Activated T-helper 1 cell treated with anti-CD3 and anti-CD28 coated beads, Interleukin-12 subunit alpha, Interleukin-12 subunit beta, Interleukin-2, Interleukin-4 antibody, amounts not matched to agents 30 ng/mL and 10 ng/mL and 1 ng/mL, durations not matched to agents 14 hours and 24 hours and 36 hours (primary cell): ENCODE data around the gene RASA3. TPM values are rescaled to one million over a fixed set of nuclear protein-coding genes. Genes with fewer than 3 reads are reported as not detected.

Experiments
- DNase-seq: peaks from one replicate; pipeline ENCODE4 v3.0.0; 2021; ENCODE audit warnings: low spot score
- H3K27ac Mint-ChIP-seq: one replicate; pipeline ENCODE4 v1.8.0; 2021; ENCODE audit warnings: mild to moderate bottlenecking, mixed read lengths
- H3K27me3 Mint-ChIP-seq: one replicate; pipeline ENCODE4 v1.8.0; 2022; ENCODE audit warnings: mild to moderate bottlenecking, moderate library complexity, mixed read lengths; ENCODE audit not compliant: insufficient read depth
- H3K36me3 Mint-ChIP-seq: one replicate; pipeline ENCODE4 v1.8.0; 2021; ENCODE audit warnings: low read depth, mixed read lengths
- H3K4me1 Mint-ChIP-seq: one replicate; pipeline ENCODE4 v1.8.0; 2021; ENCODE audit warnings: low read depth, mixed read lengths
- H3K4me3 Mint-ChIP-seq: one replicate; pipeline ENCODE4 v1.8.0; 2021; ENCODE audit warnings: mild to moderate bottlenecking, moderate library complexity, mixed read lengths
- H3K9me3 Mint-ChIP-seq: one replicate; pipeline ENCODE4 v1.8.0; 2021; ENCODE audit warnings: mixed read lengths
- intact Hi-C: fragments of 100-400 bp; cut with micrococcal nuclease; formaldehyde crosslinking; loops from one replicate; pipeline ENCODE4 v1.15.1; 2024
- total RNA-seq: library from RNA; stranded (reverse); gene quantifications from 2 replicates; pipeline ENCODE4 v1.2.3, GENCODE V29; 2022

Gene RASA3
- total RNA-seq, 1 donor from 2014 or later, result 23.5 TPM

DNA sequence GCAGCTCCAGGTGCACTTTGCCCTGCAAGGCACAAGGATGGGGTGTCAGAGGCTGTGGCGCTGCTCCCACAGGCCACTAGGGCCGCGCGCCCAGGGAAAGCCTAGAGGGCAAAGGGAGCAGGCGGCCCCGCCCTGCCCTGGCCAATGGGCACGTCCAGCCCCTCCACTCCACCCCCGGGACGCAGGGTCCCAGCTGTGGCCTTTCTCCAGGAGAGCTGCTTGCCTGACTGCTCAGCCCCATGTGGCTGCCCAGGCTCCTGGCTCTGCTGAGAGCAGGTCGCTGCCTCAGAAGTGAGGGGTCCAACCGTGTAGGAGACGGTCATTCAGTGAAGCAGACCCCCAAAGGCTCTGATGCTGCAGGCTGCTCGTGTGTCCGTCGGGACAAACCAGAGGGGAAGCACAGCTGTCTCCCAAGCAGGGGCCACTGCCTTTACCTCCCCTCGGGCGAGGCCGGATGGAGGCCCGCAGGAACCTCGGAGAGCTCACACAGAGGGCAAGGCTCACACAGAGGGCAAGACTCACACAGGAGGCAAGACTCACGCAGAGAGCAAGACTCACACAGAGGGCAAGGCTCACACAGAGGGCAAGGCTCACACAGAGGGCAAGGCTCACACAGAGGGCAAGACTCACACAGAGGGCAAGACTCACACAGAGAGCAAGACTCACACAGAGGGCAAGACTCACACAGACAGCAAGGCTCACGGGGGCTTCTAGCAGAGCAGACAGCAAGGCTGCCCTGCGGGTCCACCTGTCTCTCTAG is 102.4 kb downstream of the RASA3 start:
- intact Hi-C loops, result no loop called here
- no peak for DNase-seq
- Mint-ChIP-seq H3K4me1 (no peaks in the 10 kb centered on the region), H3K9me3 (no peaks in the 10 kb centered on the region), H3K27ac (no peak overlapping the region), H3K27me3 (no peaks in the 10 kb centered on the region), H3K36me3 (peaks cover 29% of the 10 kb centered on the region), H3K4me3 (no peak overlapping the region)

DNA sequence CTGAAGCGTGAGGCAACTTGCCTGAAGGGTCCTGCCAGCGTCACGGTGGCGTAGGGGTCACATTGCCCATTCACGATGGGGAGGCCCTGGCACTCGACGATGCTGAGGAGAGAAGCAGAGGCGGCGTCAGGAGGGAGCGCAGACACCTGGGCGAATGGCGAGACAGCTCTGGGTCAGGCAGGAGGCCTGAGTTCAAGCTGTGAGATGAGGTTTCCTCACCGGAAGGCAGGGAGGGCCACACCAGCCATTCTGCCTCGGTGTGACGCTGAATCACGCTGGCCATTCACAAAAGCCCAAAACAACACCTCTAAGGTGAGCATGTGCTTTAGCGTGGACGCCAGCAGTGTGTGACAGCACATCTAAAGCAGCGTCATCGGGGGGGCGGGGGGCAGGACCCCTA is 104.6 kb downstream of the RASA3 start:
- Mint-ChIP-seq H3K4me3 (no peak overlapping the region), H3K9me3 (no peaks in the 10 kb centered on the region), H3K27me3 (no peaks in the 10 kb centered on the region), H3K27ac (no peak overlapping the region), H3K36me3 (peaks cover 28% of the 10 kb centered on the region), H3K4me1 (no peaks in the 10 kb centered on the region)
- DNase-seq, result no peak
- intact Hi-C loops, result no loop called here

DNA sequence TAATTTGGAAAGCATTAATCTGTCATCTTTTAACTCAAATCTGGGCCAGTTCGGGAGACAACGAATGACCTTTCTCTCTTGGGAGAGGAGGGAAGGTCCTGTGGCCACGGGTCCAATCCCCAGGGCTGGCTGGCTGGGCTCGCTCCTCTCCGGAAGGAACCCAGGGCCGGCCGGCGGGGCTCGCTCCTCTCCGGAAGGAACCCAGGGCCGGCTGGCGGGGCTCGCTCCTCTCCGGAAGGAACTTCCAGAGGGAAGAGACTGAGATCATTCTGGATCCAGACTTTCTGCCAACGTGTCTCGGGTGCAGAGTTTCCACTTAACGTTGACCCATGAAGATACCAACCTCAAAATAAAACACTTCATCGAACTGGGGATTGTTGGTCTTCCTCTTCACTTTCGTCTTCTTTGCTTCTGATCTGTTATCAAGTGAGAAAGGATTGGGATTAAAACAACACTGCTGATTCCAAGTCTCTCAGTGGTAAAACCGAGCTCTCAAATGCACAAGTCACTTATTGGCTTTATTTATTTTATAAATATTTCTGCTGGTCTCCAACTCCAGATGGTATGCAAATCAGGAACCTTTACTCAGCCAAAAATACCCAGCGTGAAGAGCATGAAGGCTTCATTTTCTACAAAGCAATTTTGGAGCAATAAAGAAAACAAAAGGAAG is 105.2 kb downstream of the RASA3 start:
- H3K27ac Mint-ChIP-seq, result no peak overlapping the region
- H3K4me1 Mint-ChIP-seq, result no peaks in the 10 kb centered on the region
- no peak for DNase-seq
- no peaks in the 10 kb centered on the region for H3K9me3 Mint-ChIP-seq
- peaks cover 28% of the 10 kb centered on the region for H3K36me3 Mint-ChIP-seq
- intact Hi-C loops, result no loop called here
- no peak overlapping the region for H3K4me3 Mint-ChIP-seq
- H3K27me3 Mint-ChIP-seq, result no peaks in the 10 kb centered on the region

DNA sequence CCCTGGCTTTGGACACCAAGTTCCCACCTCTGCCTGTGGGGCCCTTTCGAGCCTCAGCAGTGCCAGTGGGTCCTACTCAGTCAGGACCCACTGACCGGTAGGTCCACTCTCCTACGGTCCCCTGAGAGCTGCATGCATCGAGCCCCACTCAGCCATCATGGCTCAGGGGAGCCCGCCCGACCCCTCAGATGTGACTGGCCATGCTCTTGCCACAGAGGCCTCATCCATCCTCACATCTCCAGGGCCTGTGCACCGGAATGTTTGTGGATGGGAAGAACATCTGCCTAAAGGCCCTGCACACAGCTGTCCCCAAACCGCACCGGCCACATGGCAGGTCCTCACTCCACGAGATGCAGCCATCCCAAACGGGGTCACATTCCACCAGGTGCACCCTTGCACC is 105.9 kb downstream of the RASA3 start:
- Mint-ChIP-seq H3K27me3 (no peaks in the 10 kb centered on the region), H3K36me3 (peaks cover 30% of the 10 kb centered on the region), H3K4me3 (no peak overlapping the region), H3K4me1 (no peaks in the 10 kb centered on the region), H3K27ac (no peak overlapping the region), H3K9me3 (no peaks in the 10 kb centered on the region)
- DNase-seq, result no peak
- intact Hi-C loops, result no loop called here

DNA sequence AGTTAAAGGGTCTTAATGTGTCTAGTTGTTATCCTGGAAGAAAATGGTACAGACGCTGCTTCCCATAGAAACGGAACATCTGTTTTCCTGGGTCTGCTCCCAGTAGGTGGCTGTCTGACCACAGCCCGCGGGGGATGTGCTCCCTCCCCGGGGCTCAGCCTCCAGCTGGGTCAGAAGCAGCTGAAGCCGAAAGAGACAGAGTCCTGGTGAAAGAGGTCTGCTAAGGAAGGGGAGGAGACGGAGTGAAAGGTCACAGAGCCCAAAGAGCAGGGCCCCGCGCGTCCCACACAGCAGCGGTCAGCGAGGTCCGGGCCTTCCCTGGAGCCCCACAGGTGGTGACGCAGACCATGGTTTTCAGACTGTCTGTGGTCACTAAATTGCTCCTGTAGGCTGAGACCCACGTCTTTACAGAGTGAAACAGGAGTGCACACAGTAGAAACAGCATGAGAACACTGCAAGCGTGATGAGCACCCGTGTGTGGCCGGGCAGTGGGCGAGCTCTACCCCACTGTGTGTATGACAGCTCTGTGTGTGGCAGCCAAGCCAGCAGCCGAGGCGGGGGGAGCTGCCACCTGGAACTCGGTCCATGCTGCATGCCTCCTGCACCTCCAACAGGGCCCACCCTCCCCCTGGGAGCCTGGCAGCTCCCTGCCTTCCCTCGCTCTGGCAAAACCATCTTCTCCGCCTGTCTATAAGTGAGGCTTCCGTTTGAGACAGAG is 106.5 kb downstream of the RASA3 start:
- DNase-seq, result no peak
- Mint-ChIP-seq H3K27ac (no peak overlapping the region), H3K27me3 (no peaks in the 10 kb centered on the region), H3K36me3 (peaks cover 30% of the 10 kb centered on the region), H3K9me3 (no peaks in the 10 kb centered on the region), H3K4me1 (no peaks in the 10 kb centered on the region), H3K4me3 (no peak overlapping the region)
- intact Hi-C loops, result no loop called here

DNA sequence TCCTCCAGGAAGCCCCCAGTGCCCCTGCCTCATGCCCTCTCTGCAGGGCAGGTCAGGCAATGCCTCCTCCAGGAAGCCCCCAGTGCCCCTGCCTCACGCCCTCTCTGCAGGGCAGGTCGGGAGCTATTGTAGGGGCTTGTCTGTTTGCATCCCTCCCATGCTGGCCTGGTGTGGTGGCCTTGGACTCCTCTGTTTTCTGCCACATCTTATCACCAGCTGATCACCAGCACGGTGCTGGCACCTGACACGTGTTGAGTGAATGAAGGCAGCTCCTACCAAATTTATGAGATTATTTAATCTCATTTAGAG is 107.1 kb downstream of the RASA3 start:
- H3K9me3 Mint-ChIP-seq, result no peaks in the 10 kb centered on the region
- intact Hi-C loops, result no loop called here
- DNase-seq, result no peak
- H3K4me3 Mint-ChIP-seq, result no peak overlapping the region
- no peak overlapping the region for H3K27ac Mint-ChIP-seq
- peaks cover 34% of the 10 kb centered on the region for H3K36me3 Mint-ChIP-seq
- no peaks in the 10 kb centered on the region for H3K27me3 Mint-ChIP-seq
- no peaks in the 10 kb centered on the region for H3K4me1 Mint-ChIP-seq

DNA sequence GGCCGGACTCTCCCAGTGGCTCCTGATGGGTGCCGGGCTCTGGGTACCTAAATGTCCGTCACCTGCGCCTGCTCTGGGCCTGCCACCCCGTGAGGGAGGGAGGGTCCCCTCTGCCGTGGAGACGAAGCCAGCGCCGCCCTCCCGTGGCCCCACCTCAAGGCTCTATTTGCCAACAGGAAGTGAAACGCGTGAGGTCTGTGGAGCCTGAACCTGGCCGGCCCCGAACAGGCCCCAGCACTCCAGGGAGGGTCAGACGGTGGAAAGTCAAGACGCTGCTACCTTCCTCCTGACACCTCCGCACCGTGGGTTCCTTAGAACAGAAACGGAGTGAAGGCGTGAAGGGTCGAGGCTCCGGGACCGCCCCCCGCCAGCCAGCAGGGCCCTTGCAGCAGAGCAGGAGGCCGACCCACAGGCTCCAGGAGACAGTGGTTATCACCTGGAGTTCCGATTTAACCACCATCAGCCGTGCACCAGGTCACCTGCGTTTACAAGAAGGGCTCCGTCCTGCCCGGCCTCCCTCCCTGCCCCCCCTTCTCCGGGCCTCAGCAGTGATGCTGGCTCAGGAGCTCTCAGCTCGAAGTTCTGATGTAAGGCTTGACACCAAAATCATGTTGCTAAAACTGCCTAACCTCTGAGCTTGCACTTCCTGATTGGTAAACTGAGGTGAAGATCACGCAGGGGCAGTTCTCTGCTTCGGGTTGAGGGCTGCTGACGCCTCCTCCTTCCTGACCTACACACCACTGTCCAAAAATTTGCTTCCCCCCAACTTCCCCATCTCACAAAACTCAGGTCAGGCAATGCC is 107.6 kb downstream of the RASA3 start:
- H3K36me3 Mint-ChIP-seq, result peaks cover 34% of the 10 kb centered on the region
- intact Hi-C loops, result no loop called here
- H3K4me1 Mint-ChIP-seq, result no peaks in the 10 kb centered on the region
- no peak for DNase-seq
- no peak overlapping the region for H3K27ac Mint-ChIP-seq
- no peak overlapping the region for H3K4me3 Mint-ChIP-seq
- H3K27me3 Mint-ChIP-seq, result no peaks in the 10 kb centered on the region
- H3K9me3 Mint-ChIP-seq, result no peaks in the 10 kb centered on the region

DNA sequence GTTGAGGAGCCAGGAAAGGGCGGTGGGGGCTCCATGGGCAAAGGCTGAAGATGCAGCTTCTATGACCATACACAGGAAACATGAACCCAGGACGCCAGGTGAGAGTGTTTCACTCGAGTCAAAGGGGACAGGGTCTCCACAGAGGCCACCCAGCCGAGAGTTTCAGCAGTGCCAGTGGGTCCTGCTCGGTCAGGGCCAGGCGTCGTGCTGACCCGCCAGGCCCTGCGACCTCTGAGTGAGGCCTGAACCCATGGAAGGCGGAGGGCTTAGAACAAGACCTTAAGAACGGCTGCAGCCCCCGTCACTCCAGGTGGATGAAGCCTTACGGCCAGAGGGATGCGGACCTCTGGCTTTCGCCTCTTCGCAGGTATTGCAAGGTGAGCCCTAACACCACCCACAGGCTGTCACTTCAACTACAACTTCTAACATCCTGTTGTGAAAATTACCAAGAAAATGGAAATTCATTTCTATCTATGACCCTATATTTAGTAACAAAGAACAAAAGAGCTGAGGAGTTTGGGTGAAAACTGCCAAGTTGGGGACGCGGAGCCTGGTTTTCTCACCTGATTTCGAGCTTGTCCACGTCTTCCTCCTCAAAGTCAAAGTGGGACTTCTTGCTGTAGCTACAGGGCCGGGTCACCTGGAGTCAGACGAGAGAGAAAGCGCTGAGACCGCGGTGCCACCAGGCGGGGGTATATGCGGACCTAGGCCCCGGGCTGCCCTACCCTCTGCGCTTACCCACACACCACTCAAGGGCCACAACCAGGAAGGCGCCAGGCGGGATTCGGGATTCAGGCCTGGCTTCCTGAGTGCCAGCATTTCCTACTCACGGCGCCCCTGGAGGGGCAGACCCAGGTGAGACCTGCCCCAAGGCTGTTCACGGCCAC is 108.5 kb downstream of the RASA3 start:
- no peak for DNase-seq
- H3K4me1 Mint-ChIP-seq, result no peaks in the 10 kb centered on the region
- no peak overlapping the region for H3K4me3 Mint-ChIP-seq
- H3K36me3 Mint-ChIP-seq, result peaks cover 31% of the 10 kb centered on the region
- no peaks in the 10 kb centered on the region for H3K9me3 Mint-ChIP-seq
- intact Hi-C loops, result no loop called here
- H3K27ac Mint-ChIP-seq, result no peak overlapping the region
- H3K27me3 Mint-ChIP-seq, result no peaks in the 10 kb centered on the region

DNA sequence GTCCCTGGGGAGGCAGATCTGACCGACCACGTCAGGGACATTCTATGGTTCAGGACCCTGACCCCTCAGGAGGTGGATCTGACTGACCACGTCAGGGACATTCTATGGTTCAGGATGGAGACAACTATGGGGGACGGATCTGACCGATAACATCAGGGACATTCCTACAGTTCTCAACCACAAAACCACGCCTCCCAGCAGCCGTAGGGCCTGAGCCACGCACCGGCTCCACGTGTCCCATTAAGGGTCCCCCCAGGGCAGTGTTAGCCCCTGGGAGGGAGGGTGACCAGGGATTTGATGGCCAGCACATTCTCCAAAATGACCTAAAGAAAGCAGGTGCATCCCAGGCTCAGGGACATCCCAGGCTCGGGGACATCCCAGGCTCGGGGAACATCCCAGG is 109.5 kb downstream of the RASA3 start:
- H3K36me3 Mint-ChIP-seq, result peaks cover 31% of the 10 kb centered on the region
- H3K27me3 Mint-ChIP-seq, result no peaks in the 10 kb centered on the region
- no peaks in the 10 kb centered on the region for H3K9me3 Mint-ChIP-seq
- intact Hi-C loops, result no loop called here
- peak overlapping the region; percentile 7 for H3K27ac Mint-ChIP-seq
- H3K4me3 Mint-ChIP-seq, result no peak overlapping the region
- DNase-seq, result no peak
- no peaks in the 10 kb centered on the region for H3K4me1 Mint-ChIP-seq

DNA sequence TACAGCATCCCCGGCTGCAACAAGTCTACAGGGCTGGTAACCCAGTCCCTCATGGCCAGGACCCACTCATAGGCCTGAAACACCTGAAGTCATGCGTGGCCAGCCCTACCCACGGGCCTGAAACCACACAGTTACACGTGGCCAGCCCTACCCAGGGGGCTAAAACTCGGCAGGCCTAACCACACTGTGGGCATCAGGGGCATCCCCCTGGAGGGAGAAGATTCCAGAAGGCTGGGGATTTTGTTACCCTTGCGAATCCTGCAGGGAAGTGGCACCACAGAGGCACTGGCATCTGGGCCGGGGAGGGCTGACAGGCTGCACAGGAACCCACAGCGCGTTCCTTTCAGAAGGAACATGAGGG is 110.1 kb downstream of the RASA3 start:
- Mint-ChIP-seq H3K4me1 (no peaks in the 10 kb centered on the region), H3K4me3 (no peak overlapping the region), H3K27ac (no peak overlapping the region), H3K36me3 (peaks cover 30% of the 10 kb centered on the region), H3K27me3 (no peaks in the 10 kb centered on the region), H3K9me3 (no peaks in the 10 kb centered on the region)
- intact Hi-C loops, result no loop called here
- DNase-seq, result no peak

DNA sequence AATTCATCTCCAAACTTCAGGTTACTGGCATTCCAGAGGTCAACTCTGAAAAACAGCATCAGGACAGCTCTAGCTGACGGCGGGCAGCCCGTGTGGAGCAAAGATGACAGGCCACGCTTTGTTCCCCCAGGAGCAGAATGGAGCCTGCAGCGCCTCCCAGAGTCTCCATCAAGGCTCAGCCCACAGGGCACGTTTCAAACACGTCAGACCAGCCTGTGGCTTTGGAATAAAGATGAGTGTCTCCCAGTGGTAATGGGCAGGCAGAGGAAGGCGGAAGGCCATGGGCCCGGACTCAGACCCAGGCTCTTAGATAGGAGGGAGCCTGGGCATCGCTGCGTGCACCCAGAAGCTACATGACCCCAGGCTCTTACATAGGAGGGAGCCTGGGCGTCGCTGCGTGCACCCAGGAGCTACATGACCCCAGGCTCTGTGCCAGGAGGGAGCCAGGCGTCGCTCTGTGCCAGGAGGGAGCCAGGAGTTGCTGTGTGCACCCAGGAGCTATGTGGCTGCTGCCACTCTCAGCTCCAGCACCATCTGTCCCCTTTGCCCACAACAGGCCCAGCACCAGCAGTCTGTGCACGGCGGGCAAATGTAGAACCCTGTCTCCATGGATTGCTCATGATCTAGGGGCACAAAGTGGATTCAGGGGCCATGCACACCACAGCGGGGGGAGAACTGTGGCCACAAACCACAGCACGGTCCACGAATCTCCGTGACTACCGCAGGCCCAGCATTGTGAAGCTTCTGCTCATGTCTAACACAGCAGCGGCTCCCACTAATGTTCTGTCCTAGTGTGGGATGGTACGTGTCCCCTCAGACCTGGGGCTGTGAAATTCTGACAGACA is 110.7 kb downstream of the RASA3 start:
- Mint-ChIP-seq H3K27me3 (no peaks in the 10 kb centered on the region), H3K36me3 (peaks cover 28% of the 10 kb centered on the region), H3K4me3 (no peak overlapping the region), H3K4me1 (no peaks in the 10 kb centered on the region), H3K27ac (no peak overlapping the region), H3K9me3 (no peaks in the 10 kb centered on the region)
- DNase-seq, result no peak
- intact Hi-C loops, result no loop called here
